Activated naive CD8-positive, alpha-beta T cell treated with anti-CD3 and anti-CD28 coated beads, Interleukin-2, amount 50 U/mL, for 24 hours (primary cell): Measurements from ENCODE around the gene RBMS3.

ENCODE experiments used
- ATAC-seq: fragments of 150-1000 bp; cut with Tn5 transposase; one replicate; pipeline ENCODE4 v1.10.0; 2021
- DNase-seq: peaks from one replicate; pipeline ENCODE4 v3.0.0; 2021
- H3K27ac Mint-ChIP-seq: one replicate; pipeline ENCODE4 v1.8.0; 2021; ENCODE audit warnings: mild to moderate bottlenecking, mixed read lengths
- H3K27me3 Mint-ChIP-seq: one replicate; pipeline ENCODE4 v1.8.0; 2021; ENCODE audit warnings: mixed read lengths
- H3K36me3 Mint-ChIP-seq: one replicate; pipeline ENCODE4 v1.8.0; 2021; ENCODE audit warnings: low read depth, mixed read lengths
- H3K4me1 Mint-ChIP-seq: one replicate; pipeline ENCODE4 v1.8.0; 2021; ENCODE audit warnings: mixed read lengths
- H3K4me3 Mint-ChIP-seq: one replicate; pipeline ENCODE4 v1.8.0; 2021; ENCODE audit warnings: mild to moderate bottlenecking, moderate library complexity, mixed read lengths
- H3K9me3 Mint-ChIP-seq: one replicate; pipeline ENCODE4 v1.8.0; 2021; ENCODE audit warnings: mixed read lengths

RBMS3 gene

DNA sequence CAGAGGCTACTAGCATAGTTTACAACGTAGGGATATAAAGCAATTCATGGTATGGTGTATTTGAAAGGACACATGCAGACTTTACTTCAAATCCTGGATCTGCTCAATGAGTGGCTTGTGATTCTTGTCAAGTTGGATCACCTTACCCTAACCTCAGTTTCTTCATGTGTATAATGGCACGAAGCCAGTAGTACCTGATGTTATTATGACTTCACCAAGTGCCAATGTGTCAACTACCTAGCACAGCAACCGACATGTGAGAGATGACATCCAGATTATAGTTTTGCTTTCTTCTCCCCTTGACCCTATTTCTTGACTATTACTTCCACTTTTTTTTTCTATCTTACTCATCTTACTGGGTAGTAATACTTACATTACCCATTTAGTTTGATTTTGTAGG, 304.5 kb downstream of the RBMS3 start:
- DNase-seq (no peak), ATAC-seq (no peak)
- Mint-ChIP-seq H3K27ac (no peak overlapping the region), H3K9me3 (no peaks in the 10 kb centered on the region), H3K4me1 (no peaks in the 10 kb centered on the region), H3K27me3 (no peaks in the 10 kb centered on the region), H3K4me3 (no peak overlapping the region), H3K36me3 (no peaks in the 10 kb centered on the region)

DNA sequence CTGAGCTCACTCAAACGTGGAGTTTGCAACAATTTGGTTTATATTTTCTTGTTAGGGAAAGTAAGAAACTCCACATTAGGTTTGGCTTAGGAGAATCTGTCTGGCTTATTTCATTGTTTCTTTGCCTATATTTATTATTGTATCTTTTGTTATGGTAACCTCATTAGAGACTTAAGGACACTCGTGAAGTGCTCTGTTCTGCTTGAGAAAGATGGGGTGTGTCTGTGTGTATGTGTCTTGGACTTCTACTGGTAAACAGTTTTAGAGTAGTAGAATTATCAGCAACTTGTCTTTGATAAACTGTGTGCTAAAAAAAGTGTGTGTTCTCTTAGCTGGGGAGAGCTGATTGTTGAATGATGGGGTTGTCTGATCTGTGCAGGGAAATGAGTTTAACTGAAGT, 306.5 kb downstream of the RBMS3 start:
- Mint-ChIP-seq H3K27ac (no peak overlapping the region), H3K27me3 (no peaks in the 10 kb centered on the region), H3K9me3 (peaks cover 10% of the 10 kb centered on the region), H3K4me1 (no peaks in the 10 kb centered on the region), H3K36me3 (no peaks in the 10 kb centered on the region), H3K4me3 (no peak overlapping the region)
- ATAC-seq (no peak), DNase-seq (no peak)

DNA sequence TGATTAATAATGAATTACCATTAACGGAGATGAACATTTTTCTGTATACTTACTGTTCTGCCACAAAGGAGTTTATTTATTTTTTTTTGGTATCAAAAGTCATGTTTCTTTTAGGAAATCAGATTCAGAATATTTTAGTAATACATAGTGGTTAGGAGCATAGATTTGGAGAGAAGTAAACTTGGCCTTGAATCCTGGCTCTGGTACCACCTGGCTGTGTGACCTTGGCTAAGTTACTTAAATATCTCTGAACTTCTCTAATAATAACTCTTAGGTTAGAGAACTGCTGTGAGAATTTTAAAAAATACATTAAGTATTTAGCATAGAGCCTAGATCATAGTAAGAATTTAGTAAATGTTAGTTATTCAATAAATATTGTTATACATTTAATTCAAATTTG, 309.1 kb downstream of the RBMS3 start:
- DNase-seq (no peak), ATAC-seq (no peak)
- H3K27ac Mint-ChIP-seq = no peak overlapping the region
- H3K27me3 Mint-ChIP-seq = no peaks in the 10 kb centered on the region
- H3K4me1 Mint-ChIP-seq = no peaks in the 10 kb centered on the region
- H3K4me3 Mint-ChIP-seq = no peak overlapping the region
- H3K9me3 Mint-ChIP-seq = peaks cover 10% of the 10 kb centered on the region
- H3K36me3 Mint-ChIP-seq = no peaks in the 10 kb centered on the region

DNA sequence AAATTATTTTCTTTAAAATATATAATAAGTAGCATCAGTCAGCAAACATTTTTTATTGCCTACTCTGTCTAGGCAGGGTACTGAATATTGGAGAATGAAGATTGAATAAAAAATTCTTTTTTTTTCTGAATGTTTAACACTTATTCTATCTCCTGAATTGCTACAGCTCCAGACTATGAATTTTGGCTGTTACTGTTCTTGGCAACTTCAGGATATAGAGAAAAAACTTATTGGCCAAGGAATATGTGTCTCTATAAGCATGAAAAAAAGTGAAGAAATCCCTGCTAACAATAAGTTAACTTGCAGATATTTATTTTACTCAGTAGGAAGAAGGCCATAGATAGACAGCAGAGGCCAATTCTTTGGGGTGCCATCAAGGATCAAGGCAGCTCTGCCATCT, 309.6 kb downstream of the RBMS3 start:
- ATAC-seq (no peak), DNase-seq (no peak)
- Mint-ChIP-seq H3K4me3 (no peak overlapping the region), H3K4me1 (no peaks in the 10 kb centered on the region), H3K27ac (no peak overlapping the region), H3K36me3 (no peaks in the 10 kb centered on the region), H3K27me3 (no peaks in the 10 kb centered on the region), H3K9me3 (peaks cover 10% of the 10 kb centered on the region)

DNA sequence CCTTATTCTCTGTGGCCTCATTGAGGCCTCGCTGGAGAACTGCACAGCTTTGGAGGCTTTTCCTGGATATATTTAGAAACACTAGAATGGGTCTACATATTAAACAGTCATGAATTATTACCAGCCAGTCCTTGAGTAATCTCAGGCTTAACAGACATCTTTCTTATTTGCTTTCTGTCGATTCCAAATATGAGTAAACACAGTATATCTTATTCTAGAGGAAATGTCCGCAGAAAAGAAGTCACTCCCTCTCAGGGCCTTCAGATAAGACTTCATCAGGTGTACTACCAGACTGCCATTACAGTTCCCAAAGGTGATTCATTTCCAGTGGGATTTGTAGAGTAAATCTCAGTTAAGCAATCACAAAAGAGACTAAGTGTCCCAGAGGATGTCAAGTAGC, 310.7 kb downstream of the RBMS3 start:
- ATAC-seq (no peak), DNase-seq (no peak)
- Mint-ChIP-seq H3K9me3 (peaks cover 10% of the 10 kb centered on the region), H3K4me3 (no peak overlapping the region), H3K27me3 (no peaks in the 10 kb centered on the region), H3K27ac (no peak overlapping the region), H3K36me3 (no peaks in the 10 kb centered on the region), H3K4me1 (no peaks in the 10 kb centered on the region)

DNA sequence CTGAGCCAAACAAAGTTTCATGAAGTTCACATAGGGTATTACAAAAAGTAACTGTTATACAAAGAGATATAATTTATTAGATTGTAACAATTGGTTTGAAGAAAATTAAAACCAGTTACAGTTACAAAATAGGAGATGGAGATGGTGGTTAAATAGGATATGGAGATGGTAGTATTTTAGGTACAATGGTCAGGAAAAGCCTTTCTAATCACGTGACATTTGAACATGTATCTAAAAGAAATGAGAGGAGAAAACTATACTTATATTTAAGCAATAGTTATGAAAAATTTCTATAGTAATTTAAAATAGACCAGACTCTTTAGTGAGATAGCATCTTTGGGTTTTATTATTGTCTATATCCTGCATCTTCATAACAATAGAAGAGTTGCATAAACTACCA, 312.9 kb downstream of the RBMS3 start:
- DNase-seq = no peak
- Mint-ChIP-seq H3K36me3 (no peaks in the 10 kb centered on the region), H3K9me3 (peaks cover 10% of the 10 kb centered on the region), H3K4me3 (no peak overlapping the region), H3K27ac (no peak overlapping the region), H3K27me3 (no peaks in the 10 kb centered on the region), H3K4me1 (no peaks in the 10 kb centered on the region)
- no peak for ATAC-seq

DNA sequence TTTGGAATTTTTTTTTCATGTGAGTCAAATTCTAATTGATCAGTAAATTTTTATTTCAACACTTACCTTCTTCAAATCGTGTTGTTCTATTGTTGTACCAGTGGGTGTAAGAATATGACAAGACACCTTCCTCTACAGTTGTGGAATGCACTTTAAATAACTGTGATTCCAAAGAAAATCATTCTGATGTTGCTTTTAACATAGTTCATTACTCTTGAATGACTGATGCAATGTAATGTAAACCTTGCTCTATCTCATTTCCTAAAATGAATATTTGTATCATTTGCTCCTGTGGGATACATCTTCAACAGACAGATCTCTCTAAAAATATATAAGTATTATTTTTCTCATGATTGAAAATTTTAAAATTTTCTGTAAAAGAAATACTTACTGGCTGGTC, 313.4 kb downstream of the RBMS3 start:
- no peak for ATAC-seq
- no peaks in the 10 kb centered on the region for H3K27me3 Mint-ChIP-seq
- H3K4me3 Mint-ChIP-seq = no peak overlapping the region
- no peak overlapping the region for H3K27ac Mint-ChIP-seq
- DNase-seq = no peak
- H3K36me3 Mint-ChIP-seq = no peaks in the 10 kb centered on the region
- no peaks in the 10 kb centered on the region for H3K4me1 Mint-ChIP-seq
- peaks cover 10% of the 10 kb centered on the region for H3K9me3 Mint-ChIP-seq

DNA sequence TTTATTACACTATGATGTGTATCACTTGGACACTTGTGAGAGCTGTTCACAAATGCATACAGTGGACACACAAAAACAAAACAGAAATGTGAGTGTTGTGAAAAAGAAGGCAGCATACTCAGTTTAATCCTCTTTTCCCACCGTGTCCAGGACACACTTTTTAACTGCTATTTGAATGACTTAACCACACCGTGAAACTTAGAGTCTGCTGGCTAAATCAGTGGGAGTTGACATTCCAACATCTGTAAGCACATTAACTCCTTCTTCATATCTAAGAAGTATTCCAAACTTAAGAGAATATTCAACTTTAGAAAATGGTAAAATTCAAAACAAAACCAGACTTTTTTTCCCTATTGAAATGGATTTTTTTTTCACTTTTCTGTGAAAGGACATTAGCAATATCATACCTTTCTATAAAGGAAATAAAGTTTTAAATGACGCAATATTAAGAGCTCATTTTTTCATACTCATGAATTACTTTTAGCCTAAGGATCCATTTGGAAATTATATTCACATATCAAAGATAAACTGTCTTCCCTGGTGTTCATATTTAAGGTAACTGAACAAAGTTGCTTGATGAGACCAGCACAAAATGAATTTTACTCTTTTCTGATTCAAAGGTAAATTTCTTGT, 316.6 kb downstream of the RBMS3 start:
- ATAC-seq (no peak), DNase-seq (no peak)
- no peaks in the 10 kb centered on the region for H3K27me3 Mint-ChIP-seq
- H3K9me3 Mint-ChIP-seq = no peaks in the 10 kb centered on the region
- H3K36me3 Mint-ChIP-seq = no peaks in the 10 kb centered on the region
- H3K4me3 Mint-ChIP-seq = no peak overlapping the region
- H3K27ac Mint-ChIP-seq = no peak overlapping the region
- H3K4me1 Mint-ChIP-seq = no peaks in the 10 kb centered on the region

DNA sequence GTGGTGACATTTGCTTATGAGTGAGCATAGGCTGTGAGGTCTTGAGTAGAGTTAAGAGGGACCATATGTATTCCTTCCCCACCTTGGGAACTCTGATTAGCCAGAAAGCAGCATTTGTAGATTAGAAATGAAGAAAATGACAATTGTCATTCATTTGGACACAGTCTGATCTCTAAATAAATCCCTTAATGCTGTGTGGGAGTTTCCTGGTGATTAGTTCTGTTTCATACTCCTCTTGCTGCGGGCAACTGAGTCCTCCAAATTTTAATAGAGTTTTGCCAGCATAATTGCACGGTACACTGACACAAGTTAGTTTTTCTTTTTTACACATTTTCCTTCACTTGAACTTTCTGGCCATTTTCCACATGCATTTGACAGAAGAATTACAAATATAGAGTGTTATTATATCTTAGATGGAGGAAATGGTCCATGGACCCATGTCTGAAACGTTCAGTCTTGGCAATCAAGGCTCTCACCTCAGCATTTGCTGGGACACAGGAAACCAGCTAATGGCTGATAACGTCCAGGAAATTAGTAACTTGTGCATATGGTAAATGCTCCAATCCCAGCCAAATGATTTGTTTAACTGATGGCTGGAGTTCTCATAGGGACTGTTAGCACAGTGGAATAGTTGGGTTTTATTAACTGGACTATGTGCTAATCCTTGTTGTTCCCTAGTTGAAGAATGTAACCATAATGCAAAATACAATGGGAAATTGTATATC, 321.2 kb downstream of the RBMS3 start:
- Mint-ChIP-seq H3K36me3 (no peaks in the 10 kb centered on the region), H3K9me3 (no peaks in the 10 kb centered on the region), H3K4me1 (no peaks in the 10 kb centered on the region), H3K27ac (no peak overlapping the region), H3K4me3 (no peak overlapping the region), H3K27me3 (no peaks in the 10 kb centered on the region)
- DNase-seq (no peak), ATAC-seq (no peak)

DNA sequence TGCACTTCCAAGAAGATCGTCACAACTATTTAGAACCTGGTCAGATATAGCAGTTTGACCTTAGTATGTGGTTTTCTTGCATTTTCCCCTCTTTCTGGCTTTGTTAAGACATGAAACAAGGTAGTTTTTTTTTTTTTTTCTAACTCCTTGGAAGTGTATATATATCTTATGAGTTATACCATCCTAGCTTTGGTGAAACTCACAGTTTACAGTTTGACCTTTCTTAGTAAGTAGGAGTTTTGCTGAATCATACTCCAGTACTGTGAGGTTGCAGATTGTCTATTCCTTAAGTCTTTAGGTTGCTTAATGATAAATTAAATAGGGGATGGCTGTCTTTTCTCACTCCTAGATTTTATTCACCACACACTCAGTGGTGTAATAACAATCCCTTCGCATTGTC, 325.0 kb downstream of the RBMS3 start:
- no peaks in the 10 kb centered on the region for H3K27me3 Mint-ChIP-seq
- H3K9me3 Mint-ChIP-seq = no peaks in the 10 kb centered on the region
- H3K36me3 Mint-ChIP-seq = no peaks in the 10 kb centered on the region
- ATAC-seq (no peak), DNase-seq (no peak)
- H3K4me1 Mint-ChIP-seq = no peaks in the 10 kb centered on the region
- no peak overlapping the region for H3K27ac Mint-ChIP-seq
- H3K4me3 Mint-ChIP-seq = no peak overlapping the region

DNA sequence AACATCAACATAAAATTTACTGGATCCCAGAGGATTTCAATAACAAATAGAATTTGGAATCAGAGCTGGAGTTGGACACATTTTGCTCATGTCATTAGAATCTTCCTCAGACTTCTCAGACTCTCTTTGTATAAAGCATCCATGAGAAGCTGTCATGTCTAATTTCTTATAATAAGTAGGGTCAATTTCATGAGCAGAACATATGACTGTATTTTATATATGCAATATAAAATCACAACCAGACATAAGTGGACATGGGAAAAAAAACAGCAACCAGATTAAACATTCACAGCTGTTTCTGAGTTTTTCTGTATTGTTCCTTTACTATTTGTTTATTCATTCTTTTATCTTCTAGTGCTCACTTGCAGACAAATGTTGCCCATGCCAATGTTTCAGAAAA, 325.5 kb downstream of the RBMS3 start:
- no peak for DNase-seq
- no peaks in the 10 kb centered on the region for H3K4me1 Mint-ChIP-seq
- no peaks in the 10 kb centered on the region for H3K27me3 Mint-ChIP-seq
- no peaks in the 10 kb centered on the region for H3K36me3 Mint-ChIP-seq
- no peak overlapping the region for H3K4me3 Mint-ChIP-seq
- no peaks in the 10 kb centered on the region for H3K9me3 Mint-ChIP-seq
- no peak for ATAC-seq
- H3K27ac Mint-ChIP-seq = no peak overlapping the region

DNA sequence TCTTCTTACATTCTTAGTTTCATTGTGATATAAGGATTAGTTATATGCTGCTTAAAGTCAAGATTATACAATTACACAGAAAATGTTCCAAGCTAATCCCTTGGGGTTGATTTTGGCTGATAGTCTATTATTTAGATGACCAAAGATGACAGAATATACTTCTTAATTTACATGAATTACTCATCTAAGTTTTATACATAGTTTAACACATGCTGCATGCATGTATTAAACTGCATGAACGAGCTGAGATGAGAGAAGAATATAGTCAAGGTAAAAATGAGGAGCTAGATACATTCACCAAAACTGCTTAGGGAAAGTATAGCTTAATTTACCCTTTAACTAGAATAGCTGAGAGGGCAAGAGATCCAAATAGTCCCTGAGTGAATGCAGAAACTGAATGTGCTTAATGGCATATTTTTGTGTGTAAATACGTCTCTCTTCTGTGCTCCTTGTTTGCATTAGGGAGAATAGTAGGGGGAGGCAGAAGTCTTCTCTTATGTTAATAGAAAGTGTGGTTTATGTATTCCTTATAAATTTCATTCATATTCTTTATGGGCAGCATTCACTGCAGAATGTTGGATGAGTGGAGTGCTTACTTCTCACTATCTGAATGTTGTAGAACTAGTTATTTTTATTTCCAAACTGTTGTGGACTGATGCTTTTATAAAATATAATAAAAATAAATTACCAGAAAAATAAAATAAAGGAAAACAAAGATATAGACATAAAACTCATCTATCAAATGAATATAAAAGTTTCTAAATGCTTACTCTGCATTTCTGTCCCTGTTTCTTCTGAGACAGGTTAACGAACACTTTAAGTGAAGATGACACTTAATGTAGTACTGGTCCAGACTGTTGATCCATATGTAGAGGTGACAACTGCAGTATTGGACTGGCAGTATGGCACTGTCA, 327.8 kb downstream of the RBMS3 start:
- Mint-ChIP-seq H3K27ac (no peak overlapping the region), H3K27me3 (no peaks in the 10 kb centered on the region), H3K36me3 (no peaks in the 10 kb centered on the region), H3K9me3 (no peaks in the 10 kb centered on the region), H3K4me3 (no peak overlapping the region), H3K4me1 (no peaks in the 10 kb centered on the region)
- no peak for DNase-seq
- no peak for ATAC-seq

DNA sequence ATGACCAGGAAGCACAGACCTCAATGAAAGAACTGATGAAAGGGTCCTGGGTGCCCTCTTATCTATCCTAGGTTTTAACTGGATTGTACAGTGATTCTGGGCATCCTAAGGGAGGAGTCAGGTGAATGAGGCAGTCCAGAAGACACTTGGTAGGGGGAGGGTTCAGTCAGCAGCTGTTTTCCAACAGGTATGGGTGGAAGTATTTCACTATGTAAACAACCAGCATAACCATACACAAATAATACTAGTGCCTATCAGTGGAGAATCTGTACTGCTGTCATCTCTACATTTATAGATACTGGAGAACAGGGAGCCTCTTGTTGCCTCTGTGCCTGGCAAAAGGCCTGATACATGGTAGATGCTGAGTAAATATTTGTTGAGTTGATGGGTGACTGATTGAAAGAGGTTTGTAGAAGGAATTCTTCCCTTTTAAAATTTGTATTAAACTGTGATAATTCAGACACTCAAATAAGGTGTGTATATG, 328.5 kb downstream of the RBMS3 start:
- Mint-ChIP-seq H3K36me3 (no peaks in the 10 kb centered on the region), H3K27ac (no peak overlapping the region), H3K4me1 (no peaks in the 10 kb centered on the region), H3K4me3 (no peak overlapping the region), H3K9me3 (no peaks in the 10 kb centered on the region), H3K27me3 (no peaks in the 10 kb centered on the region)
- ATAC-seq (no peak), DNase-seq (no peak)

DNA sequence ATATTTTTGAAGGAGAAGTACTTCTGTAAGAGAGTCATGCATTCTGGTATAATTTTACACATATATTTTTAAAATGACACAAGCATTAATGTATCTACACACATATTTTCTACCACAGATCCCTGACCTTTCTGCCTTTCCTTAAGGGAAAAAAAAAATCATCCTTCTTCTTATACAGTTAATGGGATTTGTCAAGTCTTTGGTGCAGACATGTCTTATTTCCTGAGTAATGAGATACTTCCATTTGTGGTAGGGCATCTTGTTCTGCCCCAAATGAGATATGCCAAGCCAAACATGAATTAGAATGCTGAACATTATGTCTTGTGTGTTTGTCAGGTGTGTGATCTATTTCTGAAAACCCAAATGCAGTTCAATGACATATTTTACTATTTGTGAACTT, 329.9 kb downstream of the RBMS3 start:
- no peaks in the 10 kb centered on the region for H3K4me1 Mint-ChIP-seq
- DNase-seq (no peak), ATAC-seq (no peak)
- no peaks in the 10 kb centered on the region for H3K9me3 Mint-ChIP-seq
- H3K27ac Mint-ChIP-seq = no peak overlapping the region
- H3K27me3 Mint-ChIP-seq = no peaks in the 10 kb centered on the region
- H3K4me3 Mint-ChIP-seq = no peak overlapping the region
- H3K36me3 Mint-ChIP-seq = no peaks in the 10 kb centered on the region

DNA sequence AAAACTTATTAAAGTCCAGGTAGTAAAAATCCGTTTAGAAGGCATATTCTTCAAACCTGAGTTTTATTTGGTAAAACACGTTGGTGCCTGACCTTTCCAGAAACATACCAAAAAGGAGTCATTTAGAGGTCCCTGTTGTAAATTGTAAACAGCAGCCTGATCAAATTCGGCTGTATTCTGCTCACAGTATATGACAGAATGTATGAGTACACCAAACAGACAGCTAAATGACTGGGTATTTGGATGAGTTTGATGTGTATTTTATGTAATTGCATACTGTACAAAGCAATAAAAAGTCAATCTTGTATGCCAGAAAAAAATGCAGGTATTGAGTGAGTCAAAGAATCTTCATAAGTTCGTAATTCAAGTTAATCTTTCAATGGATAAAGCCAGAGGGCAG, 330.4 kb downstream of the RBMS3 start:
- Mint-ChIP-seq H3K27ac (no peak overlapping the region), H3K9me3 (no peaks in the 10 kb centered on the region), H3K36me3 (no peaks in the 10 kb centered on the region), H3K27me3 (no peaks in the 10 kb centered on the region), H3K4me3 (no peak overlapping the region), H3K4me1 (no peaks in the 10 kb centered on the region)
- DNase-seq = no peak
- ATAC-seq = no peak
